Glutamatergic neuron (in vitro differentiated cells): Measurements from ENCODE around the gene NAP1L4. TPM values are rescaled to one million over a fixed set of nuclear protein-coding genes. Genes with fewer than 3 reads are reported as not detected.
A peak's percentile ranks its signal among the peaks of the same experiment; 100 is the strongest.

Experiments
- DNase-seq: peaks from one replicate; pipeline ENCODE4 v3.0.0; 2022
- H3K27ac Mint-ChIP-seq: one replicate; pipeline ENCODE4 v1.8.0; 2020; ENCODE audit warnings: mild to moderate bottlenecking, mixed read lengths, inconsistent platforms; ENCODE audit not compliant: unreplicated experiment
- H3K27me3 Mint-ChIP-seq: one replicate; pipeline ENCODE4 v1.8.0; 2020; ENCODE audit warnings: mild to moderate bottlenecking, moderate library complexity, mixed read lengths, inconsistent platforms; ENCODE audit not compliant: unreplicated experiment
- H3K36me3 Mint-ChIP-seq: one replicate; pipeline ENCODE4 v1.8.0; 2020; ENCODE audit warnings: mild to moderate bottlenecking, mixed read lengths, inconsistent platforms; ENCODE audit not compliant: unreplicated experiment
- H3K4me1 Mint-ChIP-seq: one replicate; pipeline ENCODE4 v1.8.0; 2020; ENCODE audit warnings: mild to moderate bottlenecking, low read depth, mixed read lengths, inconsistent platforms; ENCODE audit not compliant: unreplicated experiment
- H3K4me3 Mint-ChIP-seq: one replicate; pipeline ENCODE4 v1.8.0; 2020; ENCODE audit warnings: mild to moderate bottlenecking, mixed read lengths, inconsistent platforms; ENCODE audit not compliant: unreplicated experiment
- H3K9me3 Mint-ChIP-seq: one replicate; pipeline ENCODE4 v1.8.0; 2020; ENCODE audit warnings: mild to moderate bottlenecking, moderate library complexity, mixed read lengths, inconsistent platforms; ENCODE audit not compliant: unreplicated experiment
- total RNA-seq: library from RNA; stranded (reverse); fragmentation: NEBNext Ultra II Directional; extraction: Animal tissue kit (Norgen Biotek cat#: 25700); gene quantifications from one replicate; pipeline ENCODE4 v1.2.1, GENCODE V29; 2021; ENCODE audit not compliant: unreplicated experiment
- TF ChIP-seq, protein P1 (sequence below): fragments of 200-600 bp; sonication (generic); IDR thresholded peaks from one replicate; pipeline ENCODE4 v1.5.0; 2021; ENCODE audit not compliant: partially characterized antibody, unreplicated experiment

NAP1L4 gene
- total RNA-seq, 1 donor from 2014 or later: 209 TPM

DNA sequence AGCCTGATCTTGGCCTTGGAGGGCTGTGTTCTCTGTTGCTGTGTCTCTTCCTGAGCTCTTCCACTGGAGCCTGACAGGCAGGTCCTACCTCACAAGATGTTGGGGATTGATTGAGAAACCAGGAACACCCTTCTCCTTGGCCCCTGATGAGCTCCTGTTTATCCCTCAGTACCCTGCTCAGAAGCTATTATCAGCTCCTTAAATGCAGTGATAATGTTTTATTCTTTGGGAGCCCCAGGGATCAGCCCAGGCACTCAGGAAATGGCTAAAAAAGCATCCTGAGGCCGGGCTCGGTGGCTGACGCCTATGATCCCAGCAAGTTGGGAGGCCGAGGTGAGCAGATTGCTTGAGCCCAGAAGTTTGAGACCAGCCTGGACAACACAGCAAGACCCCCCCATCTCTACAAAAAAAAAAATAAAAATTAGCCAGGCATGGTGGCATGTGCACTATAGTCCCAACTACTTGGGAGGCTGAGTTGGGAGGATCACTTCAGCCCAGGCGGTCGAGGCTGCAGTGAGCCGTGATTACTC is 58.0 kb downstream of the NAP1L4 start:
- Mint-ChIP-seq H3K27me3 (peaks cover 10% of the 10 kb centered on the region), H3K4me3 (no peak overlapping the region), H3K36me3 (peaks cover 17% of the 10 kb centered on the region), H3K9me3 (peaks cover 12% of the 10 kb centered on the region), H3K27ac (no peak overlapping the region), H3K4me1 (no peaks in the 10 kb centered on the region)
- TF ChIP-seq, protein P1, sequence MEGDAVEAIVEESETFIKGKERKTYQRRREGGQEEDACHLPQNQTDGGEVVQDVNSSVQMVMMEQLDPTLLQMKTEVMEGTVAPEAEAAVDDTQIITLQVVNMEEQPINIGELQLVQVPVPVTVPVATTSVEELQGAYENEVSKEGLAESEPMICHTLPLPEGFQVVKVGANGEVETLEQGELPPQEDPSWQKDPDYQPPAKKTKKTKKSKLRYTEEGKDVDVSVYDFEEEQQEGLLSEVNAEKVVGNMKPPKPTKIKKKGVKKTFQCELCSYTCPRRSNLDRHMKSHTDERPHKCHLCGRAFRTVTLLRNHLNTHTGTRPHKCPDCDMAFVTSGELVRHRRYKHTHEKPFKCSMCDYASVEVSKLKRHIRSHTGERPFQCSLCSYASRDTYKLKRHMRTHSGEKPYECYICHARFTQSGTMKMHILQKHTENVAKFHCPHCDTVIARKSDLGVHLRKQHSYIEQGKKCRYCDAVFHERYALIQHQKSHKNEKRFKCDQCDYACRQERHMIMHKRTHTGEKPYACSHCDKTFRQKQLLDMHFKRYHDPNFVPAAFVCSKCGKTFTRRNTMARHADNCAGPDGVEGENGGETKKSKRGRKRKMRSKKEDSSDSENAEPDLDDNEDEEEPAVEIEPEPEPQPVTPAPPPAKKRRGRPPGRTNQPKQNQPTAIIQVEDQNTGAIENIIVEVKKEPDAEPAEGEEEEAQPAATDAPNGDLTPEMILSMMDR: no peak
- DNase-seq: no peak

DNA sequence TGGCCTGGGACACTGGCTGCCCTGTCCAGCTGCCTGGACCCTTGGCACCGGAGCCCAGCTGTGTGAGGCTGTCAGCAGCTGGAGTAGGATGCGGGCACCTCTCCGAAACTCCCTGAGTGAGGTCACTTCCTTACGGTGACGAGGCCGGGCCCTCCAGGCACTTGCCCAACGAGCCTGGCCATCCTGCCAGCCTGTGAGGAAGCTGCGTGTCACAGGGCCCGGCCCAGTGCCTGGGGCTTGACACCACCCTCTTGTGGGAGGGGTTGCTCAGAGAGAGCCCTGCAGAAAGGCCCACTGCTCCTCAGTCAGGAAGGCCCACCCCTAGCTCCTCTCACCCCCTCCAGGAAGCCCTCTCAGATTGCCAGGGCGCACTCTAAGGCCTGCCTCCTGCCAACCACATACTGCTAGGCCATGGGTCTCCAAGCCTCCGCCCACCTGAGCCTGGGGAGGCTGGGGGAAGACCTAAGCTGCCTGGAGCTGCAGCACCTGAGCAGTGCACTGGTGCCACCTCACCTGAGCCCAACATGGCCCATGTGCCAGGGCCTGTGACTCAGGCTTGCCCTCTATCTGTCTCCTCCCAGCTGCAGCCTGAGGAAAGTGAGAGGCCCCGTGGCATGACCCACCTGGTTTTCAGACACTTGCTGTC is 58.6 kb downstream of the NAP1L4 start:
- DNase-seq: peak; percentile 17
- Mint-ChIP-seq H3K4me3 (no peak overlapping the region), H3K27ac (no peak overlapping the region), H3K36me3 (peaks cover 11% of the 10 kb centered on the region), H3K9me3 (peaks cover 8% of the 10 kb centered on the region), H3K27me3 (peaks cover 10% of the 10 kb centered on the region), H3K4me1 (no peaks in the 10 kb centered on the region)
- TF ChIP-seq, protein P1: no peak

DNA sequence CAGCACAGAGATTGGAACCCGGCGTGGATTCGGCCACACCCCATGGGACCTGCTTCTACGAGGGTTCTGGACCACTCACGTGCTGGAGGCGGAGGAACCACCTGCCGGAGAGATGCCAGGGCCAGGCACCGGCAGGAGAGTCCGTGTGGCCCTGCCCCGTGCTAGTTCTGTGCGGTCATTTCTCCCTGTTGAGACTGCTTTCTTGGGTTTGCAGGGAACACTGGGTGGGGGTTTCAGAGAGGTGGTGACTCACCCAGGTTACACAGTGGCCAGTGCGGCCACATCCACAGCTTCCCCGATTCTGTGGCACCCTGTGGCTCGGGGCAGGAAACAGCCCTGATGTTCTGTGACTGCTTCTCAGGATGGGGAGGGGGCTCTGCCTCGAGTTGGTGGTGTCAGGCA is 59.3 kb downstream of the NAP1L4 start:
- Mint-ChIP-seq H3K9me3 (peaks cover 6% of the 10 kb centered on the region), H3K4me1 (no peaks in the 10 kb centered on the region), H3K4me3 (no peak overlapping the region), H3K36me3 (peaks cover 7% of the 10 kb centered on the region), H3K27me3 (peaks cover 10% of the 10 kb centered on the region), H3K27ac (no peak overlapping the region)
- no peak for DNase-seq
- TF ChIP-seq, protein P1: no peak

DNA sequence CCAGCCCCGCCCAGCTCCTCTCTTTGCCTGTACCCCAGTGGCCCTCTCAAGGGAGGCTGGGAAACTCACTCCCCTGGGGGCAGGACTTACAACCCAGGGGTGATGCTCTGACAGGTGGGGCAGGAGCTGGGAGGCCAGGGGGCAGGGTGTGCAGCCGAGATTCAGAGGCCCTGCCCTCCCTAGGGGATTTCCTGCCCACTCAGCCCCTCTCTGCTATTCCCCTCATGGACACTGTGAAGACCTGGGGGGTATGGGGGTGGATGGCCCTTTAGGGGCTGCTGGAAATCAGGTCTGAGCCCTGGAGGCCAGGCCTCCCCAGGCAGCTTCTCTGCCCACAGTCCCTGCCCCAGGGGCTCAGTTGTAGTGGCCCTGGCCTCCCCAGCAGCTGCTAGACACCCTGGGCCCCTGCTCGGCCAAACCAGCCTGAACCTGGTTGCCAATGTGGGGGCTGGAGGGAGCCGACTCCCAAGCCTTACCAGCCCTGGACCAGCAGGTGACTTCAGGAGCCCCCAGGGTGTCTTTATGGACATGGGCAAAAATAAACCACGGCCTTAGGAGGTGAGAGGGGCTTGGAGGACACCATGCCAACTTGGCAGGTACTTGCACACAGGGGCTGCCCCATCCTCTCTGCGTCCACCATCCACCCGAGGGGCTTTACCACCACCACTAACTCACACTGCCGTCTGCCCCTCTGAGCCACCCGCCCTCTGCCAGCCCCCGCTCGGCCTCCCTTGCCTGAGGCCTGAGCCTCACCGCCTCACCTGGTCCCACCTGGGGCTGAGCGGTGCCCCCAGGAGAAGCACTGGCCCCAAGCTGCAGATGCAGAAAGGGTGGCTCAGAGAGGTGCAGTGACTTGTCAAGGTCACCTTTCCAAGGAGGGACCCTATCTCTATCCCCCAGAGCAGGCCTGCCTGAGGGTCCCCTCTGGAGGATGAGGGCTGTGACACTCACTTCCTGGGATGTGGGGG is 60.1 kb downstream of the NAP1L4 start:
- DNase-seq: peak; percentile 19
- H3K36me3 Mint-ChIP-seq: no peaks in the 10 kb centered on the region
- peaks cover 3% of the 10 kb centered on the region for H3K9me3 Mint-ChIP-seq
- TF ChIP-seq, protein P1: no peak
- H3K27ac Mint-ChIP-seq: no peak overlapping the region
- H3K4me3 Mint-ChIP-seq: no peak overlapping the region
- peaks cover 3% of the 10 kb centered on the region for H3K4me1 Mint-ChIP-seq
- H3K27me3 Mint-ChIP-seq: peaks cover 13% of the 10 kb centered on the region

- H3K4me1 Mint-ChIP-seq: peaks cover 3% of the 10 kb centered on the region
- H3K4me3 Mint-ChIP-seq: no peak overlapping the region
- no peak overlapping the region for H3K27ac Mint-ChIP-seq
- TF ChIP-seq, protein P1: no peak
- H3K9me3 Mint-ChIP-seq: peaks cover 2% of the 10 kb centered on the region
- no peaks in the 10 kb centered on the region for H3K36me3 Mint-ChIP-seq
- peaks cover 13% of the 10 kb centered on the region for H3K27me3 Mint-ChIP-seq
- DNase-seq: no peak
Observed at GRCh38 chr11:2931420-2931746, 60.7 kb downstream of the NAP1L4 start.
